Spleen (tissue), 7 donors: ENCODE data around the gene CLEC5A.

Source experiments
- CTCF ChIP-seq, 11 experiments: fragments of 200-600 bp in 7 of 11; fragments of 450-650 bp in 4 of 11; sonication (generic) in 4 of 11; IDR thresholded peaks in 8 of 11; conservative IDR thresholded peaks in 3 of 11; 1 replicate in 7 of 11; 2 replicates in 4 of 11; pipeline versions ENCODE4 v1.4.0 to v1.8.0; 2016 to 2021; ENCODE audit warnings: antibody characterized with exemption in 11 of 11, inconsistent platforms in 4 of 11, mild to moderate bottlenecking in 1 of 11
- POLR2A ChIP-seq, 3 donors: fragments of 450-650 bp; IDR thresholded peaks; one replicate each; pipeline ENCODE4 v1.5.1; 2017; ENCODE audit warnings: antibody characterized with exemption in 3 of 3, mild to moderate bottlenecking in 1 of 3
- POLR2AphosphoS5 ChIP-seq, 3 donors: sonication (generic); formaldehyde crosslinking; IDR thresholded peaks; one replicate each; pipeline ENCODE4 v1.5.1; 2017; ENCODE audit warnings: antibody characterized with exemption in 3 of 3
- donor health status: DM: no; HTN: no; CAD: no; lungs with moderate emphysema.
- donor health status: DM: no; HTN: no; CAD: no.
- donor health status: DM: no; HTN: no; CAD: no.

- TF ChIP-seq CTCF (IDR thresholded peaks at IDR 0.05 in 8 of 11, conservative IDR thresholded peaks at IDR 0.05 in 3 of 11) (no peak), POLR2A (IDR thresholded peaks at IDR 0.05) (no peak), POLR2AphosphoS5 (IDR thresholded peaks at IDR 0.05) (no peak)
Measured at GRCh38 chr7:141877365-141877764, 69.4 kb downstream of the CLEC5A start.
